Fibroblast of gingiva (primary cell): Measurements from ENCODE around the gene NPAS1.

Experiments
- DNase-seq: peaks from one replicate; pipeline ENCODE4 v3.0.0-alpha.2; 2011; ENCODE audit warnings: low read depth

NPAS1 gene

DNA sequence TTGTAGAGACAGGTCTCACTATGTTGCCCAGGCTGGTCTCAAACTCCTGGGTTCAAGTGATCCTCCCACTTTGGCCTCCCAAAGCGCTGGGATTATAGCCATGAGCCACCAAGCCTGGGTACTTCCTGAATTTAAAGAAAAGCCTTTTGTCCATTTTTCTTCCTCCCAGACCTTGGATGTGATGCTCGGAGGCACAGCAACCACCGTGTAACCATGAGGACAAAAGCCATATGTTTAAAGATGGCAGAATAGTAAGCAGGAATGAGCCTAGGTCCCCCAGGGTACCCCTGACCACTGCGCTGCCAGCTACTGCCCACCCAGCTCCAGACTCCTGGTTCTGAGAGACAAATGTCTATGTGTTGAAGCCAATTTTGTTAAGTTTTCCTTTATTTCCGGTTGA lies 62.9 kb downstream of the NPAS1 start:
- DNase-seq: no peak

DNA sequence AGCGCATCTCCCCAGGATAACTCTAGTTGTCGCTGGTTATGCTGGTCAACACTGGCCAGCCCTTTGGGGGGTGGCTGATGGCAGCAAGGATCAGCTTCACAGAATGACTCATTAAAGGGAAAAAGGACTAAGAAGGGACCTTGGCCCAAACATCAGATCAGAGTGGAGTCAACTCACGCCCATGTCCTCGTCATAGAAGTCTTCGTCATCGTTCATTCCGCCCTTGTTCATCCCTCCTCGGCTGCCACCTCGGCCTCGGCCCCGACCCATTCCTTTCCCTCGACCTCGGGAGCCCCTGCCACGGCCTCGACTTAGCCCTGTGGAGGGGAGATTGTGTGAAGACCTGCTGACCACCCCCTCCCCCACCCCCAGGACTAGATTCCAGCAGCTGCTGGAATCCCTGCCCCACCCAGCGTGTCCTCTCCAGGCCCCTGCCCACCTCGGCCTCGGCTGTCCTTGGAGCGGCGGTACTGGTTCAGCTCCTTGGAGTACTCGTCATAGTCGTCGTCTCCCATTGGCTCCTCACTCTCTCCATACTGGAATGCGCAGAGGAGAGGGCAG lies 65.3 kb downstream of the NPAS1 start:
- no peak for DNase-seq

DNA sequence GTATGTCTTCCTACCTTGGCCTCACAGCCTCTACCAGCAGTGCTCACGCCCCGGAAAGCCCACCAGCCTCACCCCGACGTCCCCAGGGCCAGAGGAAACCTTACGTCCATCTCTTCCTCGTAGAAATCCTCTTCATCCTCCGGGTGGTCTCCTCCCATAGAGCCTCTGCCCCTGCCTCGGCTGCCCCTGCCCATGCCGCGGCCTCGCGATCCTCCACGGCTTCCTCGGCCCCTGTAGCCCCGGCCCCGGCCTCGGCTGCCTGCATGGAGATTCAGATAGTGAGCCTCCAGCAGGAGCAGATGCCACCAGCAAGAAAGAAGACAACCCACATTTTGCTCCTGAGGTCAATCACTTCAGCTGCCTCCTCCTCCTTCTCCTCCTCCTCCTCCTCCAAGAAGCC lies 66.6 kb downstream of the NPAS1 start:
- DNase-seq: no peak

DNA sequence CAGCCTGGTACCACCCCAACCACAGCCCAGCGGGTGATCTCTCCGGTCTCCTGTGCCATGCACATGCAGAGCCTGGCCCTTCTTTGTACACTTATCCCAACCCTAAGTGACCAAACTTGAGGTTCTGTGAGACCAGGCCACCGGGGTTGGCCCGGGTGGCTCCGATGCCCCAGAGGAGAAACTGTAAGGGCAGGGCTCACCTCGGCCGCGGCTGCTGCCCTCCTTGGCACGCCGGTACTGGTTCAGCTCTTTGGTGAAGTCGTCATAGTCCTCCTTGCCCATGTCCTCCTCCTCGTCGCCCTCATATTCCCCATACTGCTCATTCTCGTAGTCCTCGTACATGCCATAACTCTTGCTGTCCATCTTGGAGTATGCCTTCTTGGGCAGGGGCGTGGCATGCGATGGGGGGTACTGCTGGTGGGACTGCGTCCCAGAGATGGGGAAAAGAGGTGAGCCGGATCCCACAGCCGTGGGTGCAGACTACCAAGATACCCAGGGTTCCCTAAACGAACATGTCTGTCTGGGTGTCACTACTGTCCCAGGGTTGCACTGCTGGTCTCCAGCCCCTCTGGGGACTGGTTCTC lies 70.2 kb downstream of the NPAS1 start:
- no peak for DNase-seq

DNA sequence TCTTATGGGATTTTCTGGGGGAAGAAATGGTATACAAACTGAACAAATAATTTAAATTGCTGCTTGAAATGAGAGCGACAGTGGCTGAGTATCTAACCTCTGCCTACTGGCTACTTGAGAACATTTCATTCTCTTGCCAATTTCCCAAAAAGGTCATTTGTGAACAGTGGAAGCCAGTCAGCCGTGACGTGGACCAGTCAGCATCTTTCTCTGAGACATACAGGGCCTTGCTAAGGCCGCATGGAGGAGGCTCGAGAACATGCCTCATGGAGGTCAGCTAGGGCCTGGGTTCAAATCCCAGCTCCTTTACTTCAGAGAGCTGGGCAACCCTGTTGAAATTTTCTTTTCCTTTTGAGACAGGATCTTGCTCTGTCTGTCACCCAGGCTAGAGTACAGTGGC lies 73.6 kb downstream of the NPAS1 start:
- DNase-seq: peak; percentile 76

DNA sequence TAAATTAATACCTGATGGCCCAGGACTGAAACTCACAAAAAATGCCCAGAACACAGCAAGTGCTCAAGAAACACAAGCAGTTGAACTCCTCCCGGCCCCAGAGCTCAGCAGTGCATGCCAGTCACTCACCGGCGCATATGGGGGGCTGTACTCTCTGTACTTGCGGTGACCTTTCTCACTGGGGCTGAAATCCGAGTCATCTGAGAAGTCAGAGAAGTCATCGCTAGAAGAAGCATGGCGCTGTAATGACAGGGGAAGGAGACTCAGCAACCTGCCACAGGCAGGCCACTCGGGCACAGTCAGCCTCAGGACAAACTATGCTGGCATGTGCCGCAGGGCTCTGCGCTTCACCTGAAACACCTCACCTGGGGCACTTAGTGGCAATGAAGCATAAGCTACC lies 74.2 kb downstream of the NPAS1 start:
- no peak for DNase-seq

DNA sequence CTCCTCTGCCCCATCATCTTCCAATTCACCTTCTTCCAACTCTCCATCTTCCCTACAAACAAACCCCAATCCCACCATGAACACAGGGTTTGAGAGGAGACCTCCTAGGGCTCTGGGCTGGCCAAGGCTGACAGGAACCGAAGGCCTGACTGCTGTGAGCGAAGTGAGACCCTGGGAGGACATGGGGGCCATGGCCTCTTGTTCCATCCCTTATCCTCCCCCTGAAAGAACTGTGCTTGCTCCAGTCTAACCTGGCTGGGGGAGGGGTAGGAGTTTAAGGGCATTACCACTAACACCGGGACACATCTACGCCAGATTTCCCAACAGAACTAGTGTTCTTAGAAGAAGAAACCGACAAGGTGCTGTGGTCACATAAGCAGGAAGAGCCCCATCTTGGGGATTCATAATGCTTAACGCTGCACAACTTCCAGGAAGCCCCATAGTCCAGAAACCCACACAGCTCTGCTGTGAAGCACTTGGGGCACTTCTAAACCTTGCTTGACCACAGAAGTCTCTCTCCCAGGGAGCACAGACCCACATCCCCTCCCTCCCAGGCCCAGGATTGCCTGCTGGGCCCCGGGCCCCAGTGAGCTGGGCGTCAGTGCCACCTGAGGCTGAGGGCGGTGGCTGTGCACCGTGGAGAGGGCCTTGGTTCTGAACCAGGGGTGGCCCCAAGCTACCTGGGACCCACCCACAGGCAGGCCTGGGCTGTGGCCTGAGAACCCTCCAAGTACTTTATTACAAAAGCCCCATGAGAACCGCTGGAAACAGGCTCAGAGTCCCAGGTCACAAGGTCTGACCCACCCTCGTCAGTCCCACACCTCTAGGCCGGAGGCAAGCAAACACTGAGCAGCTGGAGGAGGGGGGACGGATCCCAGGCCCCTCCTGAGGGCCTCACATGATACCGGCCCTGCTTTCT lies 75.2 kb downstream of the NPAS1 start:
- no peak for DNase-seq
